Measurements from ENCODE around the gene MYH8.

The MYH8 gene

GRCh38 chr17:10421900-10422542 lies at the start of gene MYH8:
TSS of gene MYH8 (minus strand) at chr17:10421950. CDS start at chr17:10420227, 1,723 bp downstream.
- DNase-seq = no peak

DNA sequence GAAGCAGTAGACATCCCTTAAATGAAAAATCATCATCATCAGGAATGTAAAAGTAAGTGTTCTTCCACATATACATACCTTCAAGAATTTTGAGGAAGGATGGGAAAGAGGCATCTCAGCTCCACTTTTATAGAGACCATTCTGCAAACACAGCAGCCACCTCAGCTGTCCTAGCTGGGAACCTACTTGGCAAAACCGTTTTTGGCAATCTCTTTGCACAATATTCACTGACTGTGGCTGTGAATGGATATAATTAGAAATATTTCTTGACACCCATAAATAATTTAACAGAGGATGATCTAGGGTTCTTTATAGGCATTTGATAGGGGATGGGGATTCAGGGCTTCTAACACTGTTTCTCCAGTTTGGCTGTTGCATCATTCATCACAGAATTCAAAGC lies 47.7 kb upstream of the MYH8 start, which contains the start of gene MYH4:
TSS of gene MYH4 (minus strand) at position 101 of the 400 bp plus-strand sequence. CDS start 2,814 bp downstream, outside the sequence.
- no peak for DNase-seq

GRCh38 chr17:10463402-10463801 lies 41.7 kb upstream of the MYH8 start:
- no peak for DNase-seq

GRCh38 chr17:10460062-10460461 lies 38.3 kb upstream of the MYH8 start:
- DNase-seq = no peak

GRCh38 chr17:10458701-10459100 lies 37.0 kb upstream of the MYH8 start:
- no peak for DNase-seq

DNA sequence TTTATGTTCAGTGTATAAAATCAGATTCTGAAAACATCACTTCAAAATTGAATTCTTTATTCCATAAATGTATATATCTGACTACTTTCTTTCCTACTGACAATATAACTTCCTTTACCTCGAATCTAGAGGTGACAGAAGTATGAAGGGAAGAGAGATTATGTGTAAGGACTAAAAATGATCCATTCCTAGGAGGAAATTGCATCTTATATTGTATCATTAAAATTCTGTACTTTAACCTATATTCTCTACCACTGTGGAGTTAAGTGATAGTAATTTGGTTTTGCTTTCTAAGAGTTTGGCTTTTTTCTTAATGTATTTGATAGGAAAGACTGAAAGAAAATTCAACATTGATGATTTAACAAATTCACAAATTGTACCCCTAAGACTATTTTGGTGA lies 36.2 kb upstream of the MYH8 start:
- no peak for DNase-seq

DNA sequence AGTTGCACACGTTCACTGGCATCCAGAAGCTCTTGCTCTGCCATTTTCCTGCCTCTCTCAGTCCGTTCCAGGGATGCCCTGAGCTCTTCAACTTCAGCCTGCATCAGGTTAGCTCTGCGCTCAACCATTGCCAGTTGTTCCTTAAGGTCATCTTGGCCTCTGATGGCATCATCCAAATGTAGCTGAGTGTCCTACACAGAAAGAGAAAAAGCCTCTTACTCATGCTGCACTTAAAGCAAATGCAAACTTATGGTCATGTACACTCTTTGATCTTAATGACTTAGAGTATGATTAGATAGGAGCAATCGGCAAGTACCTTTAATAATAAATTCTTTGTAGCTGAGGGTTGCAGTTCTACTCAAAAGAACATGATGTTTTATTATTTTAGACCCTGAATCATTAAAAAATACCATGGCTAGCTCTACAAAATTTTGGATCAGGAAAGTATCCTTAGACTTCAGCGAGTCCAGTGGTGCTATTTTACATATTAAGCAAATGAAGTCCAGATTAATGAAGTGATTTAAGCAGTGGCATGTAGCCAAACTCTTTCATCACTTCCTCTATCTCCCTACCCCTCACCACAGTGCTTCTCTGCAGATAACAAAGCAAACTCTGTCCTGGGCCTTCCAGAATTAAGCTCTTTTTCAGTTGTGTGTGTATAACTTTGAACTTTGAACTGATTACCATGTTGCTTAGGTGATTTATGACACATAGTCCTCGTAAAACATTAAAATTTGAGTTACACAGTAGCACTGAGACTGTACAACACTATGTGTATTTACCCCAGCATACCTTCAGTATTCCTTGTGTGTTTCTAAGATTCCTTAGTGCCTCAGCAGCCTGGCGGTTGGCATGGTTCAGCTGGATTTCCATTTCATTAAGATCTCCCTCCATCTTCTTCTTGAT lies 25.5 kb upstream of the MYH8 start:
- DNase-seq = no peak

GRCh38 chr17:10439816-10440215 lies 18.1 kb upstream of the MYH8 start:
- no peak for DNase-seq

DNA sequence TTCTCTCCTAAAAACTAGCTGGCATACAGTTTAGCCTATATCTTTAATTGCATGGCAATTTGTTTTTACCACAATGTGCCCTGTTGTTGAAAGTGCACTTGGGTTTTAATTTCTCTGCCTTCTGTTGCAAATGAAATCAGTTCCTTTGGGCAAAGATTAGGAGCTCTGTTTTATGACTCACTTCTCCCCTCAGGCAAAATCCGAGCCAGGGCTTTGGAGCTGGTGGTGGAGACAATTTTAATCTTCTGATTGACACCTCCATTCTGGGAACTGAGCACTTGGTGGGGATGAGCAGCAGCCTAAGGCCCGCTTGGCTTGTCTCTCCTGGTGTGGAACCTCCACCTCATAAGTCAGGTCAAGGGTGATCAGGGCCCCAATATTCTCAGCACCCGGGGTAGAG lies 13.3 kb upstream of the MYH8 start:
- no peak for DNase-seq

DNA sequence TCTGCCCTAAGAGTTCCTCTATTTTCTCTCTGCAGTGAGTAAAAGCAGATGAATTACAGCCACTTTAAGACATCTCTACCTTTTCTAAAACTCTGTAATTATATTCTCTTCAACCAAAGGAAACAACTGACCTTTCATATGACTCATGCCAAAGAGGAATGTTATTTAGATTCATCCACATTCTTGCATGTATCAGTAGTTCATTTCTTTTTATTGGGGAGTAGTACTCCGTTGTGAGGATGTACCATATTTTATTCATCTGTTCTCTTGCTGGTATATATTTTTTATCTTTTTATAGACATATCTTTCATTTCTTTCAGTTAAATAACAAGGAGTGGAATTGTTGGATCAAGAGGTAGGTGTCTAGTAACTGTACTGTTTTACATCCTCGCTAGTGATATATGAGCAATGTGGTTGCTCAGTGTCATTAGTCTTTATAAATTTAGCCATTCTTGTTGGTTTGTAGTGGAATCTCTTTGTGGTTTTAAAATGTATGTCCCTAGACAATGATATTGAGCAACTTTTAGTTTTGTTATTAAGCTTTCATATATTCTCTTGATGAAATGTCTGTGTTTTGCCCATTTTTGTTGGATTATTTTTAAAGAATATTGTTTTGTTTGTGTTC lies 7.8 kb upstream of the MYH8 start:
- DNase-seq = no peak

GRCh38 chr17:10428781-10429180 lies 7.0 kb upstream of the MYH8 start:
- no peak for DNase-seq

- DNase-seq = no peak
Measured at GRCh38 chr17:10421211-10421610, 539 bp downstream of the MYH8 start.

DNA sequence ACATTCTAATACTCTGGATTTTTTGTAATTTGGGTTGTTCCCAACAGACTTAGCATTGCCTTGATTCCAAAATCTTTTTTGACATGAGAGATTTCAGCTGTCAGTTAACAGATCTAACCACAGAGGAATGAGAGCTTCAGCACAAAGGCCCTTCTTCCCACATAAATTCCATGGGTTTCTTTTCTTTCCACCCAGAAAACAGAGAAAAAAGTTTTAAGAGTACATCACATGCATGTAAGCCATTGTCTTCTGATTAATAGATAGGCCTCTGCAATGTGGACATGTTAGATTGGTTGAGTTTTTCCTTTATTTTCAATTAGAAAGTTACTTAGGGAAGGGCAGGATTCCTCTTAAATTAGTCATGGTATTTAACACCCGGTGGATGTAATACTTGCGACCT lies 939 bp downstream of the MYH8 start:
- DNase-seq = no peak

- no peak for DNase-seq
Measured at GRCh38 chr17:10417431-10417830, 4.3 kb downstream of the MYH8 start.

DNA sequence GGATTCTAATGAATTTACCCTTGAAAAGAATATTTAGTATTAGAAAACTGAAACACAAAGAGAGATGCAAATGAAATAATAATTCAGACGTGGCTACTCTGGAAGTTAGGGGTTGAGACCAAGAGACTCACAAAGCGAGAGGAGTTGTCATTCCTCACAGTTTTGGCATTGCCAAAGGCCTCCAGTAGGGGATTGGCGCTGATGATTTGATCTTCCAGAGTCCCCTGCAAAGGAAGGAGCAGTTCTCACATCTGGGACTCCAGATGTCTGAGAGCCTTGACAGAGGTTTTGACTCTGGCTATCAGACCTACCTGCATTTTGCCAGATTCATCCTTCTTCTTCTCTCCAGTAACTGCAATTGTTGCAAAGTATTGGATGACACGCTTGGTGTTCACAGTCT lies 6.6 kb downstream of the MYH8 start:
- DNase-seq = no peak

GRCh38 chr17:10403589-10403988 lies 18.2 kb downstream of the MYH8 start:
- DNase-seq = no peak

- no peak for DNase-seq
Measured at GRCh38 chr17:10398352-10398751, 23.4 kb downstream of the MYH8 start.

- no peak for DNase-seq
Measured at GRCh38 chr17:10396524-10397163, 25.1 kb downstream of the MYH8 start.

DNA sequence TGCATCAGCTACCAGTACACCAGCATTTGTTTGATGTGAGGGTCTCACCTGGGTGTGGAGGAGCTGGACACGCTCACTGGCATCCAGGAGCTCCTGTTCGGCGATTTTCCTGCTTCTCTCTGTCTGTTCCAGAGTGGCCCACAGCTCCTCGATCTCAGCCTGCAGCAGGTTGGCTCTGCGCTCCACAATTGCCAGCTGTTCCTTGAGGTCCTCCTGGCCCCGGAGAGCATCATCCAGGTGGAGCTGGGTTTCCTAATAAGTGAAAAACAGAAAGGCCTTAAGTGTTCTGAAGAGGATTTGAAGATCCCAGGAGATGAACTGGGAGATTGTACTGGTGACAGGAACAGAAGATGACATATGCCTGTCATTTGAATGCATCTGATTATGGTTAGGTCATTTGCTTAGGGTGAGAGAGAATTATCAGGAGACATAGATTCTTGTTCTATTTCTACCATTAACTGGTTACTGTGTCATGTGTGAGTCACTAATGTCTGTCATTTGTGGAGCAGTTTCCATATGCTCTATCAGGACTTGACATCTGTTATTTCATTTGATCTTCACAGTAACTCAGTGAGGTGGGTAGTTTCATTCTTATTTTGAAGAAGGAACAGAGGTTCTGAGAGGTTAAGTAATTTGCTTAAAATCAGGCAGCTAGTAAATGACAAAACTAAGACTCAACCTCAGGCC lies 27.4 kb downstream of the MYH8 start:
- no peak for DNase-seq

- DNase-seq = no peak
Measured at GRCh38 chr17:10392880-10393279, 28.9 kb downstream of the MYH8 start.

- no peak for DNase-seq
Measured at GRCh38 chr17:10385871-10386270, 35.9 kb downstream of the MYH8 start.

GRCh38 chr17:10384175-10384574 lies 37.6 kb downstream of the MYH8 start:
- no peak for DNase-seq
